ENCODE data around the gene SPTBN5.

The SPTBN5 gene

GRCh38 chr15:41921639-41922038, 27.8 kb upstream of the SPTBN5 start:
- Histone ChIP-seq H2BK15ac (ENCODE audit: low read depth, poor library complexity, severe bottlenecking) (no peak overlapping the region), H3K27me3 (ENCODE audit: control insufficient read depth in 1 of 2, insufficient read depth in 1 of 2, low read length in 2 of 2) (no peaks in the 10 kb centered on the region), H3K18ac (ENCODE audit: low read depth in 1 of 2, low read length in 2 of 2) (peak overlapping the region in 1 of 2 experiments; percentile 29), H3K9me3 (ENCODE audit: control insufficient read depth, low read length) (no peaks in the 10 kb centered on the region), H2BK120ac (ENCODE audit: low read depth, low read length) (no peak overlapping the region), H3K27ac (ENCODE audit: low read length, poor library complexity, severe bottlenecking) (peak overlapping the region; percentile 27), H3K79me1 (replicated peaks; ENCODE audit: low read length, poor library complexity, severe bottlenecking) (peaks cover 16% of the 10 kb centered on the region), H2AK5ac (ENCODE audit: low read length, severe bottlenecking) (peak overlapping the region; percentile 49), H3K14ac (ENCODE audit: low read length in 2 of 2) (peak overlapping the region in 1 of 2 experiments; percentile 6), H4K91ac (ENCODE audit: low read length) (no peak overlapping the region), H3K36me3 (ENCODE audit: control insufficient read depth in 1 of 2, insufficient read depth in 2 of 2, low read depth in 1 of 2, low read length in 2 of 2) (peaks cover 25 to 62% of the 10 kb centered on the region in 2 experiments), H2BK5ac (ENCODE audit: low read depth, low read length, poor library complexity, severe bottlenecking) (no peak overlapping the region), H4K8ac (ENCODE audit: low read length) (no peak overlapping the region), H2BK12ac (ENCODE audit: low read length in 2 of 2) (peak overlapping the region in 1 of 2 experiments; percentile 23), H3K4ac (ENCODE audit: low read depth in 1 of 2, low read length in 2 of 2) (no peak overlapping the region), H3K23ac (ENCODE audit: low read length in 2 of 2) (no peak overlapping the region), H3K4me1 (ENCODE audit: control insufficient read depth, insufficient read depth, low read depth, low read length) (peaks cover 43% of the 10 kb centered on the region), H2AFZ (ENCODE audit: low read depth, low read length) (no peak overlapping the region), H3K4me2 (ENCODE audit: low read length, poor library complexity, severe bottlenecking) (no peak overlapping the region), H3K4me3 (ENCODE audit: insufficient read depth in 1 of 2, low read depth in 1 of 2, low read length in 2 of 2) (no peak overlapping the region), H3K9ac (ENCODE audit: low read length) (no peak overlapping the region)
- no peak for DNase-seq
- 97% methylated on average over 5 of the region's 5 CpGs for WGBS

- H4K8ac ChIP-seq (ENCODE audit: low read length) = no peak overlapping the region
- no peak overlapping the region for H2AFZ ChIP-seq (ENCODE audit: low read depth, low read length)
- H3K4me3 ChIP-seq (ENCODE audit: insufficient read depth in 1 of 2, low read depth in 1 of 2, low read length in 2 of 2) = no peak overlapping the region
- no peaks in the 10 kb centered on the region for H3K27me3 ChIP-seq (ENCODE audit: control insufficient read depth in 1 of 2, insufficient read depth in 1 of 2, low read length in 2 of 2)
- H3K14ac ChIP-seq (ENCODE audit: low read length in 2 of 2) = peak overlapping the region in 1 of 2 experiments; percentile 13
- H3K4me2 ChIP-seq (ENCODE audit: low read length, poor library complexity, severe bottlenecking) = peak overlapping the region; percentile 17
- WGBS = 57% methylated on average over 8 of the region's 9 CpGs
- no peak overlapping the region for H2BK5ac ChIP-seq (ENCODE audit: low read depth, low read length, poor library complexity, severe bottlenecking)
- no peak overlapping the region for H4K91ac ChIP-seq (ENCODE audit: low read length)
- no peaks in the 10 kb centered on the region for H3K9me3 ChIP-seq (ENCODE audit: control insufficient read depth, low read length)
- peaks cover 29 to 62% of the 10 kb centered on the region in 2 experiments for H3K36me3 ChIP-seq (ENCODE audit: control insufficient read depth in 1 of 2, insufficient read depth in 2 of 2, low read depth in 1 of 2, low read length in 2 of 2)
- H3K9ac ChIP-seq (ENCODE audit: low read length) = no peak overlapping the region
- H3K23ac ChIP-seq (ENCODE audit: low read length in 2 of 2) = no peak overlapping the region
- no peak overlapping the region for H2BK15ac ChIP-seq (ENCODE audit: low read depth, poor library complexity, severe bottlenecking)
- DNase-seq = peak; percentile 29
- peak overlapping the region in 1 of 2 experiments; percentile 42 for H3K18ac ChIP-seq (ENCODE audit: low read depth in 1 of 2, low read length in 2 of 2)
- no peak overlapping the region for H2BK120ac ChIP-seq (ENCODE audit: low read depth, low read length)
- H2BK12ac ChIP-seq (ENCODE audit: low read length in 2 of 2) = peak overlapping the region in 1 of 2 experiments; percentile 40
- peaks cover 16% of the 10 kb centered on the region for H3K79me1 ChIP-seq (replicated peaks; ENCODE audit: low read length, poor library complexity, severe bottlenecking)
- H3K27ac ChIP-seq (ENCODE audit: low read length, poor library complexity, severe bottlenecking) = peak overlapping the region; percentile 27
- H3K4ac ChIP-seq (ENCODE audit: low read depth in 1 of 2, low read length in 2 of 2) = peak overlapping the region in 1 of 2 experiments; percentile 50
- H3K4me1 ChIP-seq (ENCODE audit: control insufficient read depth, insufficient read depth, low read depth, low read length) = peaks cover 42% of the 10 kb centered on the region
- H2AK5ac ChIP-seq (ENCODE audit: low read length, severe bottlenecking) = peak overlapping the region; percentile 49
These were observed 27.3 kb upstream of the SPTBN5 start for GRCh38 chr15:41921167-41921566.

- no peak overlapping the region for H3K14ac ChIP-seq (ENCODE audit: low read length in 2 of 2)
- no peak overlapping the region for H3K23ac ChIP-seq (ENCODE audit: low read length in 2 of 2)
- no peak overlapping the region for H2BK15ac ChIP-seq (ENCODE audit: low read depth, poor library complexity, severe bottlenecking)
- H4K8ac ChIP-seq (ENCODE audit: low read length) = no peak overlapping the region
- peak; percentile 95 for DNase-seq
- no peaks in the 10 kb centered on the region for H3K27me3 ChIP-seq (ENCODE audit: control insufficient read depth in 1 of 2, insufficient read depth in 1 of 2, low read length in 2 of 2)
- WGBS = 16% methylated on average over 3 of the region's 3 CpGs
- no peak overlapping the region for H3K4ac ChIP-seq (ENCODE audit: low read depth in 1 of 2, low read length in 2 of 2)
- no peak overlapping the region for H2BK5ac ChIP-seq (ENCODE audit: low read depth, low read length, poor library complexity, severe bottlenecking)
- no peak overlapping the region for H2AK5ac ChIP-seq (ENCODE audit: low read length, severe bottlenecking)
- peaks cover 12% of the 10 kb centered on the region for H3K79me1 ChIP-seq (replicated peaks; ENCODE audit: low read length, poor library complexity, severe bottlenecking)
- H3K4me1 ChIP-seq (ENCODE audit: control insufficient read depth, insufficient read depth, low read depth, low read length) = peaks cover 42% of the 10 kb centered on the region
- H3K4me2 ChIP-seq (ENCODE audit: low read length, poor library complexity, severe bottlenecking) = peak overlapping the region; percentile 20
- H3K4me3 ChIP-seq (ENCODE audit: insufficient read depth in 1 of 2, low read depth in 1 of 2, low read length in 2 of 2) = no peak overlapping the region
- H3K36me3 ChIP-seq (ENCODE audit: control insufficient read depth in 1 of 2, insufficient read depth in 2 of 2, low read depth in 1 of 2, low read length in 2 of 2) = peaks cover 32 to 57% of the 10 kb centered on the region in 2 experiments
- no peak overlapping the region for H3K18ac ChIP-seq (ENCODE audit: low read depth in 1 of 2, low read length in 2 of 2)
- no peaks in the 10 kb centered on the region for H3K9me3 ChIP-seq (ENCODE audit: control insufficient read depth, low read length)
- peak overlapping the region; percentile 59 for H3K27ac ChIP-seq (ENCODE audit: low read length, poor library complexity, severe bottlenecking)
- no peak overlapping the region for H2BK120ac ChIP-seq (ENCODE audit: low read depth, low read length)
- H4K91ac ChIP-seq (ENCODE audit: low read length) = no peak overlapping the region
- no peak overlapping the region for H2BK12ac ChIP-seq (ENCODE audit: low read length in 2 of 2)
- no peak overlapping the region for H3K9ac ChIP-seq (ENCODE audit: low read length)
- H2AFZ ChIP-seq (ENCODE audit: low read depth, low read length) = no peak overlapping the region
These were observed 26.2 kb upstream of the SPTBN5 start for GRCh38 chr15:41919954-41920538.

- Histone ChIP-seq H2AK5ac (ENCODE audit: low read length, severe bottlenecking) (peak overlapping the region; percentile 12), H3K18ac (ENCODE audit: low read depth in 1 of 2, low read length in 2 of 2) (peak overlapping the region; percentile 6 to 44), H4K91ac (ENCODE audit: low read length) (peak overlapping the region; percentile 30), H3K14ac (ENCODE audit: low read length in 2 of 2) (no peak overlapping the region), H3K4me2 (ENCODE audit: low read length, poor library complexity, severe bottlenecking) (no peak overlapping the region), H3K4me3 (ENCODE audit: insufficient read depth in 1 of 2, low read depth in 1 of 2, low read length in 2 of 2) (no peak overlapping the region), H4K8ac (ENCODE audit: low read length) (no peak overlapping the region), H2BK12ac (ENCODE audit: low read length in 2 of 2) (peak overlapping the region; percentile 27 to 33), H3K27me3 (ENCODE audit: control insufficient read depth in 1 of 2, insufficient read depth in 1 of 2, low read length in 2 of 2) (no peaks in the 10 kb centered on the region), H2BK5ac (ENCODE audit: low read depth, low read length, poor library complexity, severe bottlenecking) (no peak overlapping the region), H3K27ac (ENCODE audit: low read length, poor library complexity, severe bottlenecking) (peak overlapping the region; percentile 59), H3K4me1 (ENCODE audit: control insufficient read depth, insufficient read depth, low read depth, low read length) (peaks cover 42% of the 10 kb centered on the region), H2BK15ac (ENCODE audit: low read depth, poor library complexity, severe bottlenecking) (peak overlapping the region; percentile 96), H2BK120ac (ENCODE audit: low read depth, low read length) (no peak overlapping the region), H3K23ac (ENCODE audit: low read length in 2 of 2) (no peak overlapping the region), H2AFZ (ENCODE audit: low read depth, low read length) (no peak overlapping the region), H3K79me1 (replicated peaks; ENCODE audit: low read length, poor library complexity, severe bottlenecking) (peaks cover 12% of the 10 kb centered on the region), H3K9ac (ENCODE audit: low read length) (no peak overlapping the region), H3K36me3 (ENCODE audit: control insufficient read depth in 1 of 2, insufficient read depth in 2 of 2, low read depth in 1 of 2, low read length in 2 of 2) (peaks cover 30 to 51% of the 10 kb centered on the region in 2 experiments), H3K4ac (ENCODE audit: low read depth in 1 of 2, low read length in 2 of 2) (peak overlapping the region in 1 of 2 experiments; percentile 70), H3K9me3 (ENCODE audit: control insufficient read depth, low read length) (no peaks in the 10 kb centered on the region)
- DNase-seq = peak; percentile 52
- WGBS = 90% methylated on average over 30 of the region's 30 CpGs
These were observed 25.5 kb upstream of the SPTBN5 start for GRCh38 chr15:41919201-41919820.
